ENCODE data around the gene BRSK2.

- TF ChIP-seq POLR2A (IDR thresholded peaks at IDR 0.05; ENCODE audit: low read length) = no peak
- TF ChIP-seq GATA1 (IDR thresholded peaks at IDR 0.05; ENCODE audit: low read depth, low read length) = no peak
Measured at GRCh38 chr11:1457856-1458255, 68.1 kb downstream of the BRSK2 start.

Measured in erythroblast (primary cell).